Progenitor cell of endocrine pancreas (in vitro differentiated cells): Measurements from ENCODE around the gene FRMD4B. TPM values are rescaled to one million over a fixed set of nuclear protein-coding genes. Genes with fewer than 3 reads are reported as not detected.

Source experiments
- DNase-seq: peaks from one replicate; pipeline ENCODE4 v3.0.0; 2021; ENCODE audit warnings: low spot score; ENCODE audit not compliant: unreplicated experiment
- H3K27ac Mint-ChIP-seq: 2 replicates; pipeline ENCODE4 v1.8.0; 2021; ENCODE audit warnings: mild to moderate bottlenecking, moderate library complexity, mixed read lengths
- H3K27me3 Mint-ChIP-seq: 2 replicates; pipeline ENCODE4 v1.8.0; 2021; ENCODE audit warnings: mixed read lengths
- H3K36me3 Mint-ChIP-seq: 2 replicates; pipeline ENCODE4 v1.8.0; 2022; ENCODE audit warnings: mixed read lengths; ENCODE audit not compliant: insufficient read depth
- H3K4me1 Mint-ChIP-seq: 2 replicates; pipeline ENCODE4 v1.8.0; 2021; ENCODE audit warnings: low read depth, mixed read lengths
- H3K4me3 Mint-ChIP-seq: 2 replicates; pipeline ENCODE4 v1.8.0; 2021; ENCODE audit warnings: low read depth, mild to moderate bottlenecking, moderate library complexity, mixed read lengths
- H3K9me3 Mint-ChIP-seq: 2 replicates; pipeline ENCODE4 v1.8.0; 2021; ENCODE audit warnings: low read depth, mixed read lengths
- CTCF ChIP-seq: fragments of 200-600 bp; sonication (generic); IDR thresholded peaks from one replicate; pipeline ENCODE4 v1.5.0; 2021; ENCODE audit warnings: antibody characterized with exemption, mild to moderate bottlenecking; ENCODE audit not compliant: unreplicated experiment
- total RNA-seq: library from RNA; stranded (reverse); gene quantifications from 2 replicates; pipeline ENCODE4 v1.2.1, GENCODE V29; 2021

Gene FRMD4B
- total RNA-seq, 1 donor from 2014 or later: 41.6 TPM

DNA sequence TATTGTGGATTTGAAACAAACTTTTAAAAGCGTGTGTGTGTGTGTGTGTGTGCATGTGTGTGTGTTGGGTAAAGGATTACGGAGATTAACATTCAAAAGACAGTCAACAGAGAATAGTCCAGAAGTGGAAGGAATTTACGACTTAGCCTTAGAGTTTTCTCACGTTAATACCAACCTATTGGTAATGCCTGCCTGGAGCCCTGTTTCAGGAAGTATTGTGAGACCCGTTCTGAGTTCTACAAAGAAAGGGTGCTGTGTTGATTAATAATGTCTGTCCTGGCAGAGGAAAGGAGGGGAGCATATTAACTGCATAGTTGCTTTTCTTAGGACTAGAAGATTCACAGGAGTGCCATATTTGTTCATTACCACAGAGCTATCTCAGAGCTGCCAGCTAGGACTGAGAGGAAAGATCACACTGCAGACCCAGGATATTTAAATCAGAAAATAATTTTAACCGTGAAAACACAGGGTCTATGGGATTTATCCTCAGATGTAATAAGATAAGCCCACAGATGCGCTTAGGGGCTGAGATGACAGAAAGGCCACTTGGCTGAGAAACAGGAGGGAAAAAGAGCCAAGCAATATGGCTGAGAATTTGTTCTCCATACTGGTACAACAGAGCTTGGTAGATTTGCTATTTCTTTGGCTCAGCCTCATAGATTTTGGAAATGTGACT, 40.5 kb upstream of the FRMD4B start:
- no peak for TF ChIP-seq CTCF
- Mint-ChIP-seq H3K27ac (peak overlapping the region; percentile 73), H3K9me3 (no peaks in the 10 kb centered on the region), H3K27me3 (no peaks in the 10 kb centered on the region), H3K4me3 (no peak overlapping the region), H3K36me3 (no peaks in the 10 kb centered on the region), H3K4me1 (peaks cover 22% of the 10 kb centered on the region)
- DNase-seq: no peak

- DNase-seq: no peak
- Mint-ChIP-seq H3K27me3 (no peaks in the 10 kb centered on the region), H3K27ac (no peak overlapping the region), H3K9me3 (no peaks in the 10 kb centered on the region), H3K4me3 (no peak overlapping the region), H3K36me3 (no peaks in the 10 kb centered on the region), H3K4me1 (peaks cover 14% of the 10 kb centered on the region)
- TF ChIP-seq CTCF: peak; percentile 64
Observed at GRCh38 chr3:69425249-69425648, 39.4 kb upstream of the FRMD4B start.

GRCh38 chr3:69423463-69424155, 37.7 kb upstream of the FRMD4B start:
- Mint-ChIP-seq H3K4me3 (no peak overlapping the region), H3K4me1 (peaks cover 13% of the 10 kb centered on the region), H3K36me3 (no peaks in the 10 kb centered on the region), H3K9me3 (no peaks in the 10 kb centered on the region), H3K27me3 (no peaks in the 10 kb centered on the region), H3K27ac (no peak overlapping the region)
- no peak for DNase-seq
- no peak for TF ChIP-seq CTCF

DNA sequence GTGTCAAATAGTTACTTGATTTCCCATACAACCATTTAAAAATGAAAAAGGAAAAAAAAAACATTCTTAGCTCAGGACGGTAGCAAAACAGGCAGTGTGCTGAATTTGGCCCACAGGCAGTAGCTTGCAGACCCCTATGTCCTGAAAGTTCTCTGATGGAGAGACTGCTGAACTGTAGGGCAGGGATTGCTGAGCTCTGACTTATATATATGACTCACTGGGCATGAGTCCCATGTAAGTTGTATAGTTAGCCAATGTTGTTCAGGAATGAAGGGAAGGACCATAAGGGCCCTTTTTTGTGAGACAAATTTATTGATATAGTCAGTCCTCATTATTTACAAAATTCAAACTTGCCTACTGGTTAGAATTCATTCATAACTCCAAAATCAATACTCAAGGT, 36.9 kb upstream of the FRMD4B start:
- peaks cover 1% of the 10 kb centered on the region for H3K36me3 Mint-ChIP-seq
- no peaks in the 10 kb centered on the region for H3K9me3 Mint-ChIP-seq
- H3K4me3 Mint-ChIP-seq: no peak overlapping the region
- TF ChIP-seq CTCF: no peak
- DNase-seq: no peak
- H3K4me1 Mint-ChIP-seq: peaks cover 13% of the 10 kb centered on the region
- no peak overlapping the region for H3K27ac Mint-ChIP-seq
- H3K27me3 Mint-ChIP-seq: no peaks in the 10 kb centered on the region

- Mint-ChIP-seq H3K4me3 (no peak overlapping the region), H3K27ac (no peak overlapping the region), H3K36me3 (peaks cover 6% of the 10 kb centered on the region), H3K9me3 (no peaks in the 10 kb centered on the region), H3K4me1 (peaks cover 7% of the 10 kb centered on the region), H3K27me3 (no peaks in the 10 kb centered on the region)
- no peak for TF ChIP-seq CTCF
- DNase-seq: no peak
Observed at GRCh38 chr3:69420781-69421520, 35.1 kb upstream of the FRMD4B start.
